Stimulated activated CD4-positive, alpha-beta T cell treated with anti-CD3 and anti-CD28 coated beads, TNF-alpha, amount 100 ng/mL, for 1 hour (primary cell): Measurements from ENCODE around the gene PNPLA1.

Experiments used
- DNase-seq, 3 donors: peaks; one replicate each; pipeline ENCODE4 v3.0.0-alpha.2; 2020; ENCODE audit warnings: low read depth in 3 of 3, low spot score in 1 of 3

PNPLA1 gene

DNA sequence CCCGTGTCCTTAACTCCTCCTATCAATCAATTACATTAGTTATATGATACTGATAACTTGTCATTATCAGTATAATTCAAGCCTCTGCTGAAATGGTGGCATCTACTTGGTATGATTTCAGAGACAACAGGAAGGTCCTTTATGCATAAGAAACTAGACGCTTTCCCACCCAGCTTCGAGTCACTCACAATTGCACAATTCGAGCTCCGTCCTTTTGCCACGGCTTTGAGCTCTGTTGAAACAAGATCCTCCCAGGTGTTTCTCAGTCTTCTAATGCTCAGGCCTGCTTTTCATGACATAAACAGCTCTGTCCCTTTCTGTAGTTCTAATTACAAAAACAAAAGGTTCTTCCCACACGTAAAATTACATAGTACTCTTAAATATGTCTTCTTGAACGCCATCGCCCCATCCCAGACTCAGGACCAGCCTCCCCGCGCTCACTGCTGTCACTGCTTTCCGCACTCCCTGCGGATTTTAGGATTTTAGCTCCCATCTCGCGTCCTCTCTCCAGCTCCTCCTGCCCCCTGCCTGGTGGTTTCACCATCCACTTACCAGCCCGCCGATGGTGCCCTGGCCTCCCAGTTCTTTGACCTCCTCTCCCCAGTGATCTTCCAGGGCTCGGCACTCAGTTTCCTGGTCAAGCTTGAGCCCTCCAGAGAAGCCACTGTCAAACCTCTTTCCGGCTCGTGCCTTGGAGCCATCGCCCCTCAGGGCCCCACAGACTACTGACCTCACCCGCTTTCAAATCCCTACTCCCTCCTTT is 23.2 kb upstream of the PNPLA1 start:
- DNase-seq: no peak

- no peak for DNase-seq
Observed at GRCh38 chr6:36247693-36248092, 22.2 kb upstream of the PNPLA1 start.

DNA sequence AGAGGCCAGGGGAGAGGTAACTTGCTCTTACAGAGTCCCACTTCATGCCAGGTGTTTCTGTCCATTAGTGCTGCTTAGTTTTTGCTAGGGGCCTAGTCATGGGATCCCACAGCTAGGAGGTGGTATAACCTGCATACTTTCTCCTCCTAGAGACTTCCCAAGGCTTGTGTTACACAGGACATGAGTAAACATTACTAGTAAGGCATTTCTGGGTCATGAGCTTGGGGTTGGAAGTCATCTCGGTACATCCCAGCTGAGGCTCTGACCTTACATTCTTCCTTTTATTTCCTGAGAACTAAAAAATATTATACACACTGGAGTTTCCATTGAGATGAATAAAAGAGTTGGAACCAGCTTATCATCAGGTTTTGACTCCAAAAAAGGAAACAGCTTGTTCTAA is 20.9 kb upstream of the PNPLA1 start:
- no peak for DNase-seq

GRCh38 chr6:36249536-36249935 is 20.3 kb upstream of the PNPLA1 start:
- DNase-seq: no peak

- no peak for DNase-seq
Observed at GRCh38 chr6:36252005-36252404, 17.9 kb upstream of the PNPLA1 start.

DNA sequence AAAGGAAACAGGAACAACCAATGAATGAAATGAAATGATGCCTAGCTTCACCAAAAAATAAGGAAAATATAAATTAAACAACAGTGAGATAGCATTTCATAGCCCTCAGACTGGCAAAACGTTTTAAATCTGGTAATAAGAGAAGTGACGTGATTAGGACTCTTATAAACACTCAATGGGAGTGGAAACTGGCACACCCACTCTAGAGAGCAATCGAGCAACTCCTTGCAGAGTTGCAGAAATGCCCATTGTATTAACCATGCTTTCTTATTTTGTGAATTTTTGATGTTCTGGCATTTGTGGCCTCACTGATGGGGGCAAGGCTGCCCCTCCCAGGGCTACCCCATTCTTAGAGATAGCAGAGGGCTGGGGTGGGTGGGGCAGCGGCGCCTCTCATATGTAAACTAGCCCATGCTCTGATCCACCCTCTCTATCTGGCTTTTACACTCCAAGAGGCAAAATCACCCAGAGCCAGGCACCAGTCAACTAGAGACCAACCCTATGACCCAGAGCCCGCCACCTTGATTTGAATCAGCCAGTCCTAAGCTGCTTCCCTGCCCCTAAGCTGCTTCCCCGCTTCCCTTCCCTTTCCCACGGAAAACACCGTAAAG is 6.4 kb upstream of the PNPLA1 start:
- DNase-seq: no peak

GRCh38 chr6:36265744-36266143 is 4.1 kb upstream of the PNPLA1 start:
- no peak for DNase-seq

DNA sequence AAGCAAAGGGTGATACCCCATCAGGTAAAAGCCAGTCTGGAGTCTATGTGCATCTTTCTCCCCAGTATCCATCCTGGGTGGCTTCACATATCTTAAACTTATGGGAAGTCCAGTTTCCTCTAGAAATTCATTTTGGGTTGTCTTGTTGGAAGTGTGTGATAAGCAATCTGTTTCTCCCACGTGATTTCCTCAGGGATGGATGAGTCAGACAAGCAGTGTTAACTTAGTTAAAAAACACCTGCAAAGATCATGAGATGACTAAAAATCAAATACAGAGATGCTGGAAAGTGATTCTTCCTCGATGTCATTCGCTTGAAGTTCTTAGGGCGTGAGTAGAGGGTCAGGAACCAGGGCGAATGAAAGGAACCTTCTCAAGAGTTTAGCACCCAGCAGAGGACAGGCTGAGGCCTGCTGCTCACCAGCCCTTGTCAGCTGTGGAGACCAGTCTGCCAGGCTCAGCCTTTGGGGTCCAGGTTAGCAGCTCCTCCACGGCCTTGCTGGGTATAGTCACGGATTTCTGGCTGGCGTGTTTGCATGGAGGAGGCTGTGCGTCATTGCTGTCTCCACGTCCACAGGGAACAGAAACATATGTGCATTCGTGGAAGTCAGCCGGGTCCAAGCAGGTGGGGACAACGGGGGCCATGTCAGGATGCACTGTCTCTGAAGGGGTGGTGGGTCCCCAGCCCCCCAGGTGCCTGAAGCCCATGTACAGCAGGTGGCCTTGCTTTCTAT is 2.8 kb upstream of the PNPLA1 start:
- no peak for DNase-seq

- no peak for DNase-seq
Observed at GRCh38 chr6:36267731-36268477, 2.0 kb upstream of the PNPLA1 start.

DNA sequence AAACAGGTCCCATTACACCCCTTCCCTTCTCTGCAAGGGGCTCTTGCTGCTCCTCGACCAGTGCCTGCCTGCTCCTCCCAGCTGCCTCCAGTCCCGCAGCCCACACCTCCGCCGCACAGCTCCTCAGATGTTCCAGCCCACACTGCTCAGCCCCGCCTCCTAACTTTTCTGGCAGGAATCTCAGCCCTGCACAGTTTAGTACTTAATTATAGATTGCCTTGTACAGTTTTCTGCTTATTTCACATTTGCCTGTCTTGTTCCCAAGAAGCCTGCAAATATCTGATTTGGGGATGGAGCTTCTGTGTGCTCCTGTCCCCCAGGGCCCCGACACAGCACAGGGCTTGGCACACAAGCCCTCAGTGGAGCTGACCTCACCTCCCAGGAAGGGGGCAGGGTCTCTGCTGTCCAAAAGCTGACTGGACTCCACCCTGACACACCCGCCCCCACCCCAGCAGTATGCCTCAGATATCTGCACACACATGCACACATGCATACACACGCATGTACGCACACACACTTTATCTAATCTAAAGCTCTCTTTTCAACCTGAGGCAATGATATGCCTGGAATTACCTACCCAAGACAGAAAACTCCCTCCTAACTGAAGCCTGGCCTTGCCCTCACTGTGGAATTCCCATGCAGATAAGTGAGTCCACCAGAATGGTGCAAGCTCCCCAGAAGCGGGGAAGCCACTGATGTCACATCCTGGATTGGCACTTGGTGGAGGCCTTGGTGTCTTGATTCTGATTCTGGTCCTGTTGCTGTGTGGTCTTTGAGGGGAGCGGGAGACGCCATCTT is 1.2 kb upstream of the PNPLA1 start:
- no peak for DNase-seq

- no peak for DNase-seq
Observed at GRCh38 chr6:36272234-36272633, 2.4 kb downstream of the PNPLA1 start.

DNA sequence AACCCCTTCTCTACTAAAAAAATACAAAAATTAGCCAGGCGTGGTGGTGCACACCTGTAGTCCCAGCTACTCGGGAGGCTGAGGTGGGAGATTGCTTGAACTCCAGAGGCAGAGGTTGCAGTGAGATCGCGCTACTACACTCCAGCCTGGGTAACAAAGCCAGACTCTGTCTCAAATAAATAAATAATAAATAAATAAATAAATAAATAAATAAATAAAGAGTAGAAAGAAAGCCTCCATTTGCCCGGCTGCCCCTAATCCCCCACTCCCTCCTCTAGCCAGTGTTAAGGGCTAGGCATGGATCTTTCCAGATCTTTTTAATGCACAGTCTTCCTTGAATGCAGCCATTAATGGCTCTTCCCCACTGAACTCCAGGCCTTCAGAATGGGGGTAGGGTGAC is 3.2 kb downstream of the PNPLA1 start:
- no peak for DNase-seq

DNA sequence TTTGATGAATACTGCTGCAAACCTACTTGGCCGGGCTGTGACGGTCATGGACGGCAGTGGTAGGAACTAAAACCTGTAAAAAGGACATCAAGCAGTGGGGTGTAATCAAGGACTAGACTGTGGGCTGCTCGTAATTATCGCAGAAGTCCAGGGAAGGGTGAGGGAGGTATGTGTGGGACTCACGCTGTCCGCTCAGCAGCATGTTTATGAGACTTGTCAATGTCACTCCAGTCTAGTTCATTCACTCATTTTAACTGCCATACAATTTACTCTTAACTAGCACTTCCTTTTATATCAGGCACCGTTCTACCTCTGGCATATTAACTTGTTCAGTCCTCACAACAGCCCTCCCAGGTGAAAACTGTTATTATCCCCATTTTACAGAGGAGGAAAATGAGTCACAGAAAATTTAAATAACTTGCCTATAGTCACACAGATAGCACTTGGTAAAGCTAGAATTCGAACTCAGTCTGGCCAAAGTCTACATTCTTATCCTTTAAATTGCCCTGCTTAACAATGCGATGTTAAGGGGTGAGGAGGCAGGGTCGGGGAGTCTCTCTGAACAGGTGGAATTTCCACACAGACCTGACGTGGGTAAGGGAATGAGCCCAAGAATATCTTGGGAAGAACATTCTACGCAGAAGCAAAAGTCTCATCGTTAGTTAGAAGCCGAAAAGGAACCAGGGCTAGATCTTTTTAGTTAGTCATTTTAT is 4.1 kb downstream of the PNPLA1 start:
- no peak for DNase-seq

- no peak for DNase-seq
Observed at GRCh38 chr6:36276581-36277536, 7.0 kb downstream of the PNPLA1 start.

DNA sequence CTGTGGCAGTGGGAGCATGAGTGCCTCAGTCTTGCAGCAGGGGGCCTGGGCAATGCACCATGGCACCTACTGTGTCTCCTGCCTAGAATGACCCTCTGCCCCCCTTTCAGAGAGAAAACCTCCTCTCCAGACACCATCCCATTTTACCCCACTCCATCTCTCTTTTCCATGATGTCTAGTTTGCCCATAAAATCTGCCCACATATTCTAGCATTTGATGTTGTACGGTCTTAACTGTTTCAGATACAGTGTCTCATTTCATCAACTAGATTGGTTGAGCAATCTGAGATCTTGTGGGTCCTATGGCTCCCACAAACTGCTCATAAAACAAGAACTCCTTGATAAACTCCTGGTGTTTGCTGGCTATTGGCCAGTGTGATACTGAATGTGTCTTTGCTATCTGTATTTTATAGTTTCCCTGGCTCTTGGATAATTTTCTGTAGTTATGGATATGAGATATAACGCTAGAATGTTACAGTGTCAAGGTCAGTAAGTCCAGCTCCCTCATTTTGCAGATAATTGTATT is 8.1 kb downstream of the PNPLA1 start:
- DNase-seq: no peak

DNA sequence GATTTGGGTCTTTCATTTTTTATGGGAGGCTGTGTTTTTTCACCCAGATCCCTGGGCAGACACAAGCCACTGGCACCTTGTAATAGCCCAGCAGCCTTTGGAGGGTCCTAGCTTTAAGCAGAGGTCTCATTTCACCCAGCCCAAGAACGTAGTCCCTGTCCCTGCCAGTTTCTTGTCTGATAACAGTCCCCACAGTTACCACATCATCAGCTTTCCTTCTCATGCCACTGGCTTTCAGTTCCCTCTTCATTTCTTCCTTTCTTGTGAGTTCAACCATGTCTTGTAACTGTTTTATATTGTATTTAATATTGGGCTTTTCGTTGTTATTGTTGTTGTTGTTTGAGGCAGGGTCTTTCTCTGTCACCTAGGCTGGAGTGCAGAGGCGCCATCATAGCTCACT is 10.6 kb downstream of the PNPLA1 start:
- no peak for DNase-seq

GRCh38 chr6:36280983-36281382 is 11.1 kb downstream of the PNPLA1 start:
- DNase-seq: no peak

- DNase-seq: no peak
Observed at GRCh38 chr6:36283608-36284007, 13.7 kb downstream of the PNPLA1 start.

- DNase-seq: no peak
Observed at GRCh38 chr6:36284359-36284758, 14.5 kb downstream of the PNPLA1 start.
